Hematopoietic multipotent progenitor cell treated with erythropoietin and hydrocortisone succinate and interleukin-3 and kit ligand, for 17 days (in vitro differentiated cells): Measurements from ENCODE around the gene ZDHHC13.

Experiments used
- DNase-seq: peaks from one replicate; pipeline ENCODE4 v3.0.0-alpha.2; 2015; ENCODE audit warnings: low spot score

The ZDHHC13 gene

GRCh38 chr11:19164881-19165280 is 47.9 kb downstream of the ZDHHC13 start:
- DNase-seq: no peak

- DNase-seq: no peak
These were observed 51.1 kb downstream of the ZDHHC13 start for GRCh38 chr11:19168090-19168489.

- DNase-seq: no peak
These were observed 56.2 kb downstream of the ZDHHC13 start for GRCh38 chr11:19173004-19173689.

GRCh38 chr11:19173964-19174638 is 57.1 kb downstream of the ZDHHC13 start:
- no peak for DNase-seq

GRCh38 chr11:19176629-19177186 is 59.7 kb downstream of the ZDHHC13 start:
- no peak for DNase-seq

GRCh38 chr11:19181531-19182261 is 64.7 kb downstream of the ZDHHC13 start:
- no peak for DNase-seq

GRCh38 chr11:19183646-19184045 is 66.7 kb downstream of the ZDHHC13 start:
- DNase-seq: no peak

- DNase-seq: no peak
These were observed 68.1 kb downstream of the ZDHHC13 start for GRCh38 chr11:19185036-19185435.

- no peak for DNase-seq
These were observed 68.6 kb downstream of the ZDHHC13 start for GRCh38 chr11:19185516-19186052.

GRCh38 chr11:19187114-19187832 is 70.3 kb downstream of the ZDHHC13 start:
- DNase-seq: no peak

- no peak for DNase-seq
These were observed 70.9 kb downstream of the ZDHHC13 start for GRCh38 chr11:19187833-19188258.

- DNase-seq: no peak
These were observed 74.7 kb downstream of the ZDHHC13 start for GRCh38 chr11:19191530-19192169.

GRCh38 chr11:19193916-19194315 is 76.9 kb downstream of the ZDHHC13 start:
- no peak for DNase-seq

GRCh38 chr11:19194620-19195308 is 77.8 kb downstream of the ZDHHC13 start:
- no peak for DNase-seq

GRCh38 chr11:19196432-19196831 is 79.5 kb downstream of the ZDHHC13 start:
- no peak for DNase-seq

- DNase-seq: no peak
These were observed 82.1 kb downstream of the ZDHHC13 start for GRCh38 chr11:19199048-19199447.

- no peak for DNase-seq
These were observed 82.8 kb downstream of the ZDHHC13 start for GRCh38 chr11:19199771-19200170.

- no peak for DNase-seq
These were observed 83.6 kb downstream of the ZDHHC13 start for GRCh38 chr11:19200410-19201201.

GRCh38 chr11:19201737-19202605 is 85.0 kb downstream of the ZDHHC13 start, which contains the start of gene CSRP3:
TSS of gene CSRP3 (minus strand) at chr11:19201983. CDS start at chr11:19192448, 9,535 bp downstream.
- DNase-seq: no peak
